Measurements from ENCODE around the gene CA12.

The CA12 gene

GRCh38 chr15:63374686-63375520, 6.7 kb downstream of the CA12 start:
- no peak for DNase-seq

- no peak for DNase-seq
These were observed 7.6 kb downstream of the CA12 start for GRCh38 chr15:63373866-63374548.

- DNase-seq, result no peak
These were observed 8.3 kb downstream of the CA12 start for GRCh38 chr15:63373330-63373729.

GRCh38 chr15:63372753-63373152, 8.9 kb downstream of the CA12 start:
- DNase-seq, result no peak

- no peak for DNase-seq
These were observed 9.5 kb downstream of the CA12 start for GRCh38 chr15:63372018-63372705.

- DNase-seq, result no peak
These were observed 10.2 kb downstream of the CA12 start for GRCh38 chr15:63371297-63371918.

- DNase-seq, result no peak
These were observed 10.9 kb downstream of the CA12 start for GRCh38 chr15:63370764-63371163.

GRCh38 chr15:63369781-63370180, 11.9 kb downstream of the CA12 start:
- no peak for DNase-seq

- no peak for DNase-seq
These were observed 12.3 kb downstream of the CA12 start for GRCh38 chr15:63369296-63369695.

- DNase-seq, result no peak
These were observed 13.1 kb downstream of the CA12 start for GRCh38 chr15:63368503-63368902.

- no peak for DNase-seq
These were observed 13.7 kb downstream of the CA12 start for GRCh38 chr15:63367900-63368299.

- no peak for DNase-seq
These were observed 14.3 kb downstream of the CA12 start for GRCh38 chr15:63367390-63367789.

GRCh38 chr15:63366451-63366850, 15.2 kb downstream of the CA12 start:
- no peak for DNase-seq

- no peak for DNase-seq
These were observed 16.4 kb downstream of the CA12 start for GRCh38 chr15:63365273-63365680.

GRCh38 chr15:63364399-63365272, 17.0 kb downstream of the CA12 start:
- no peak for DNase-seq

GRCh38 chr15:63363292-63363691, 18.4 kb downstream of the CA12 start:
- DNase-seq, result no peak

GRCh38 chr15:63362885-63363284, 18.8 kb downstream of the CA12 start:
- no peak for DNase-seq

- no peak for DNase-seq
These were observed 19.4 kb downstream of the CA12 start for GRCh38 chr15:63362196-63362595.

- no peak for DNase-seq
These were observed 21.5 kb downstream of the CA12 start for GRCh38 chr15:63360170-63360569.

GRCh38 chr15:63358241-63359029, 23.2 kb downstream of the CA12 start:
- DNase-seq, result no peak

- DNase-seq, result no peak
These were observed 23.9 kb downstream of the CA12 start for GRCh38 chr15:63357731-63358130.

Measured in NCI-H2081 (cell line).